KMS-11 (cell line): ENCODE measurements around the gene AHCYL2.
"Not testable (repeated sequence)": the region's sequence is repeated elsewhere in the genome, so short reads cannot be mapped to it uniquely, and the experiment has no call there.

ENCODE experiments used
- H2AFZ ChIP-seq: fragments of 200-600 bp; sonication (generic); 2 replicates; pipeline ENCODE4 v1.6.1; 2016; ENCODE audit warnings: antibody characterized with exemption, mixed run types, low read depth
- H3K27ac ChIP-seq: fragments of 200-600 bp; sonication (generic); 2 replicates; pipeline ENCODE4 v1.6.1; 2016; ENCODE audit warnings: mild to moderate bottlenecking, mixed run types
- H3K27me3 ChIP-seq: fragments of 200-600 bp; sonication (generic); 2 replicates; pipeline ENCODE4 v1.6.1; 2017; ENCODE audit warnings: mild to moderate bottlenecking, low read depth, mixed run types, moderate library complexity; ENCODE audit not compliant: insufficient read depth
- H3K36me3 ChIP-seq: fragments of 200-600 bp; sonication (generic); 2 replicates; pipeline ENCODE4 v1.6.1; 2017; ENCODE audit warnings: mild to moderate bottlenecking, mixed run types; ENCODE audit not compliant: insufficient read depth
- H3K4me1 ChIP-seq: fragments of 200-600 bp; sonication (generic); 2 replicates; pipeline ENCODE4 v1.6.1; 2016; ENCODE audit warnings: mild to moderate bottlenecking, low read depth, mixed run types; ENCODE audit not compliant: poor library complexity, severe bottlenecking
- H3K4me2 ChIP-seq: fragments of 200-600 bp; sonication (generic); 2 replicates; pipeline ENCODE4 v1.7.0; 2016; ENCODE audit warnings: mild to moderate bottlenecking, mixed run types
- H3K4me3 ChIP-seq: fragments of 200-600 bp; sonication (generic); IDR thresholded peaks from 2 replicates; pipeline ENCODE4 v1.6.1; 2017; ENCODE audit warnings: low read depth, low read length, mixed read lengths; ENCODE audit not compliant: insufficient read depth
- H3K79me2 ChIP-seq: fragments of 200-600 bp; sonication (generic); 2 replicates; pipeline ENCODE4 v1.6.1; 2016; ENCODE audit warnings: low read depth, mixed run types; ENCODE audit not compliant: insufficient read depth
- H3K9ac ChIP-seq: fragments of 200-600 bp; sonication (generic); 2 replicates; pipeline ENCODE4 v1.6.1; 2016; ENCODE audit warnings: mild to moderate bottlenecking, mixed run types
- H4K20me1 ChIP-seq: fragments of 200-600 bp; sonication (generic); 2 replicates; pipeline ENCODE4 v1.6.1; 2016; ENCODE audit warnings: mild to moderate bottlenecking, mixed run types; ENCODE audit not compliant: insufficient read depth
- CTCF ChIP-seq: fragments of 200-600 bp; sonication (generic); conservative IDR thresholded peaks from 2 replicates; pipeline ENCODE4 v1.6.1; 2017; ENCODE audit warnings: low read depth, mild to moderate bottlenecking, antibody characterized with exemption, low read length, moderate library complexity, mixed read lengths

Gene AHCYL2

GRCh38 chr7:129295015-129295423 is 70.2 kb downstream of the AHCYL2 start:
- Histone ChIP-seq H3K27me3 (no peaks in the 10 kb centered on the region), H3K36me3 (no peaks in the 10 kb centered on the region), H2AFZ (no peak overlapping the region), H3K9ac (no peak overlapping the region), H3K4me1 (peaks cover 34% of the 10 kb centered on the region), H3K79me2 (no peaks in the 10 kb centered on the region), H3K27ac (no peak overlapping the region), H4K20me1 (no peaks in the 10 kb centered on the region; the same call in 1 of the 2 replicates), H3K4me3 (no peak overlapping the region), H3K4me2 (peak overlapping the region; percentile 1; the same call in 1 of the 2 replicates)
- no peak for TF ChIP-seq CTCF

GRCh38 chr7:129298268-129298893 is 73.6 kb downstream of the AHCYL2 start:
- peak; percentile 97 for TF ChIP-seq CTCF
- H3K4me2 ChIP-seq: 0 out of 2 replicates have a peak overlapping the region, but pooled peaks have one; percentile 2
- H3K79me2 ChIP-seq: peaks cover 20% of the 10 kb centered on the region; the same call in 1 of the 2 replicates
- no peak overlapping the region for H2AFZ ChIP-seq
- H3K4me1 ChIP-seq: peaks cover 34% of the 10 kb centered on the region
- H3K27ac ChIP-seq: no peak overlapping the region
- no peaks in the 10 kb centered on the region for H4K20me1 ChIP-seq
- no peak overlapping the region for H3K4me3 ChIP-seq
- no peaks in the 10 kb centered on the region for H3K36me3 ChIP-seq
- H3K27me3 ChIP-seq: no peaks in the 10 kb centered on the region
- H3K9ac ChIP-seq: no peak overlapping the region

DNA sequence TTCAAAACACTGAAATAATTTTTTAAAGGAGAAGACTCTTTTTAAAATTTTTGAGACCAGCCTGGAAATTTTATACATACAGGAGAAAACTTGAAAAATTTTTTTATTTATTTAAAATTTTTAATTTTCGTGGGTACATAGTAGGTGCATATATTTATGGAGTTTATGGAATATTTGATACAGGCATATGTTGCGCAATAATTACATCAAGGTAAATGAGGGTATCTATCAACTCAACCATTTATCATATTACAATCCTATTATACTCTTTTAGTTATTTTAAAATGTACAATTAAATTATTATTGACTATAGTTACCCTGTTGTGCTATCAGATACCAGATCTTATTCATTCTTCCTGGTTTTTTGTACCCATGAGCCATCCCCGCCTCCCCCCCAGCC is 75.1 kb downstream of the AHCYL2 start:
- Histone ChIP-seq H4K20me1 (no peaks in the 10 kb centered on the region), H3K9ac (no peak overlapping the region), H3K79me2 (peaks cover 23% of the 10 kb centered on the region; the same call in 1 of the 2 replicates), H3K4me1 (peaks cover 26% of the 10 kb centered on the region), H2AFZ (no peak overlapping the region), H3K4me3 (no peak overlapping the region), H3K27me3 (no peaks in the 10 kb centered on the region), H3K27ac (no peak overlapping the region), H3K4me2 (no peak overlapping the region), H3K36me3 (no peaks in the 10 kb centered on the region)
- TF ChIP-seq CTCF: no peak

DNA sequence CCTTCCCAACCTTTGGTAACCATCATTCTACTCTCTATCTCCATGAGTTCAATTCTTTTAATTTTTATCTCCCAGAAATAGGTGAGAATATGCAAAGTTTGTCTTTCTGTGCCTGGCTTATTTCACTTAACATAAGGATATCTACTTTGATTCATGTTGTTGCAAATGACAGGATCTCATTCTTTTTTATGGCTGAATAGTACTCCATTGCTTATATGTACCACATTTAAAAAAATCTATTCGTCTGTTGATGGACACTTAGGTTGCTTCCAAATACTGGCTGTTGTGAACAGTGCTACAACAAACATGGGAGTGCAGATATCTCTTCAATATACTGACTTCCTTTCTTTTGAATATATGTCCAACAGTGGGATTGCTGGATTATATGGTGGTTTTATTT is 75.5 kb downstream of the AHCYL2 start:
- not testable (repeated sequence) for H4K20me1 ChIP-seq, H3K9ac ChIP-seq, H3K4me2 ChIP-seq, H3K36me3 ChIP-seq, H3K27ac ChIP-seq, H3K4me3 ChIP-seq, H3K27me3 ChIP-seq, H2AFZ ChIP-seq
- H3K79me2 ChIP-seq: peaks cover 23% of the 10 kb centered on the region; the same call in 1 of the 2 replicates
- peaks cover 22% of the 10 kb centered on the region for H3K4me1 ChIP-seq

DNA sequence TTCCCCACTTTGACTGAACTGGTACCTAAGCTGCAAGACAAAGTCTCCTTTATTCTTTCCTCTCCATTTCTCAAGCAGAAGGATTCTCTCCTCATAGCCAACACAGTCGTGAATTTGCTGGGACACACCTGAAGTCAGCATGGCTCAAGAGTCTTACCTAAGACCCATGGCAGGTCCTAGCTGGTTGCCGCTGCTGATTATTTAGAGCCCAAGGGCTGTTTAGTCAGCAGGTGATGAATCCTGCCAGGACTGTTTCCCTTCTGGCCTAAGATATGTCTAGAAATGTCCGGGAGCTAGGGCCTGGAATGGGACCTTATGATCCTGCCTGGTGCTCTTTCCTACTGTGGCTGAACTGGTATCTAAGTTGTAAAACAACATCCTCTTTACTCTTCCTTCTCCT is 82.8 kb downstream of the AHCYL2 start:
- Histone ChIP-seq H3K9ac (peak overlapping the region; percentile 0; the same call in 1 of the 2 replicates), H3K27me3 (no peaks in the 10 kb centered on the region), H3K4me1 (peaks cover 71% of the 10 kb centered on the region), H3K36me3 (no peaks in the 10 kb centered on the region), H3K79me2 (peaks cover 14% of the 10 kb centered on the region; the same call in 1 of the 2 replicates), H3K4me2 (peak overlapping the region; percentile 78), H3K4me3 (no peak overlapping the region), H4K20me1 (no peaks in the 10 kb centered on the region), H2AFZ (no peak overlapping the region), H3K27ac (peak overlapping the region; percentile 97)
- TF ChIP-seq CTCF: no peak
